HEK293 (cell line): ENCODE data around the gene FXYD6.

Experiments
- CTCF ChIA-PET: fragments of 350-600 bp; formaldehyde crosslinking; extraction: SDS; loops from one replicate; lab custom pipeline; 2021; ENCODE audit warnings: antibody characterized with exemption; lab: Yijun Ruan, JAX
- POLR2A ChIA-PET: fragments of 300-600 bp; formaldehyde crosslinking; extraction: SDS; loops from one replicate; lab custom pipeline; 2020; ENCODE audit warnings: antibody characterized with exemption, inconsistent platforms; lab: Yijun Ruan, JAX
- H3K27ac ChIP-seq: fragments of 200-500 bp; sonication (Bioruptor generic); 2 replicates; pipeline ENCODE4 v1.5.1; 2014; ENCODE audit warnings: low read depth, low read length, control low read depth, inconsistent platforms; ENCODE audit errors: extremely low read depth
- H3K36me3 ChIP-seq, 2 experiments: fragments of 200-500 bp in 1 of 2; sonication (Bioruptor generic) in 1 of 2; 1 replicate in 1 of 2; 2 replicates in 1 of 2; pipeline ENCODE4 v1.5.1; 2014 to 2017; ENCODE audit warnings: inconsistent platforms in 2 of 2, low read length in 2 of 2; ENCODE audit not compliant: control insufficient read depth in 2 of 2, insufficient read depth in 1 of 2
- H3K4me1 ChIP-seq: fragments of 200-500 bp; sonication (Bioruptor generic); 2 replicates; pipeline ENCODE4 v1.5.1; 2014; ENCODE audit warnings: mild to moderate bottlenecking, low read length, inconsistent platforms; ENCODE audit not compliant: control insufficient read depth, insufficient read depth
- H3K4me3 ChIP-seq: 2 replicates; pipeline ENCODE4 v1.5.1; 2011; ENCODE audit warnings: low read depth, mild to moderate bottlenecking, control low read depth, low read length, moderate library complexity
- H3K9me3 ChIP-seq: fragments of 200-500 bp; sonication (Bioruptor generic); 2 replicates; pipeline ENCODE4 v1.5.1; 2014; ENCODE audit warnings: low read depth, low read length, inconsistent platforms; ENCODE audit not compliant: control insufficient read depth, insufficient read depth
- EGR2 ChIP-seq: fragments of 450-650 bp; formaldehyde crosslinking; IDR thresholded peaks from 2 replicates; pipeline ENCODE4 v1.5.1; 2016; ENCODE audit warnings: low read depth, missing biosample characterization, missing genetic modification characterization
- HOXC10 ChIP-seq: sonication (generic); formaldehyde crosslinking; IDR thresholded peaks from 2 replicates; pipeline ENCODE4 v1.8.1; 2023; ENCODE audit warnings: mild to moderate bottlenecking, missing genetic modification reagents
- ZNF155 ChIP-seq: fragments of 450-650 bp; formaldehyde crosslinking; IDR thresholded peaks from 2 replicates; pipeline ENCODE4 v1.5.1; 2016; ENCODE audit warnings: missing biosample characterization, missing genetic modification characterization
- ZNF324 ChIP-seq: fragments of 450-650 bp; formaldehyde crosslinking; IDR thresholded peaks from 2 replicates; pipeline ENCODE4 v1.5.1; 2016; ENCODE audit warnings: missing biosample characterization, missing genetic modification characterization
- ZNF501 ChIP-seq: fragments of 450-650 bp; formaldehyde crosslinking; IDR thresholded peaks from 2 replicates; pipeline ENCODE4 v1.5.1; 2016; ENCODE audit warnings: missing biosample characterization, missing genetic modification characterization
- ZNF549 ChIP-seq: fragments of 450-650 bp; IDR thresholded peaks from 2 replicates; pipeline ENCODE4 v1.5.1; 2018; ENCODE audit warnings: missing biosample characterization, missing genetic modification characterization, mild to moderate bottlenecking, inconsistent platforms, moderate library complexity
- ZNF585B ChIP-seq: fragments of 450-650 bp; formaldehyde crosslinking; IDR thresholded peaks from 2 replicates; pipeline ENCODE4 v1.5.1; 2016; ENCODE audit warnings: missing biosample characterization, missing genetic modification characterization
- ZNF623 ChIP-seq: fragments of 450-650 bp; formaldehyde crosslinking; IDR thresholded peaks from 2 replicates; pipeline ENCODE4 v1.5.1; 2016; ENCODE audit warnings: missing biosample characterization, missing genetic modification characterization
- ZNF624 ChIP-seq: fragments of 450-650 bp; formaldehyde crosslinking; IDR thresholded peaks from 2 replicates; pipeline ENCODE4 v1.5.1; 2017; ENCODE audit warnings: missing biosample characterization, missing genetic modification characterization
- ZNF664 ChIP-seq: fragments of 450-650 bp; formaldehyde crosslinking; IDR thresholded peaks from 2 replicates; pipeline ENCODE4 v1.5.1; 2016; ENCODE audit warnings: missing biosample characterization, missing genetic modification characterization
- ZNF670 ChIP-seq: fragments of 450-650 bp; formaldehyde crosslinking; IDR thresholded peaks from 2 replicates; pipeline ENCODE4 v1.5.1; 2016; ENCODE audit warnings: missing biosample characterization, missing genetic modification characterization, low read depth
- TF ChIP-seq, protein P1 (sequence below): fragments of 450-650 bp; formaldehyde crosslinking; IDR thresholded peaks from 2 replicates; pipeline ENCODE4 v1.5.1; 2016; ENCODE audit warnings: missing biosample characterization, missing genetic modification characterization
- TF ChIP-seq, protein P2 (sequence below): fragments of 450-650 bp; formaldehyde crosslinking; IDR thresholded peaks from 2 replicates; pipeline ENCODE4 v1.5.1; 2016; ENCODE audit warnings: missing biosample characterization, missing genetic modification characterization, borderline replicate concordance
- TF ChIP-seq, protein P3 (sequence below): fragments of 450-650 bp; formaldehyde crosslinking; IDR thresholded peaks from 2 replicates; pipeline ENCODE4 v1.5.1; 2016; ENCODE audit warnings: missing biosample characterization, missing genetic modification characterization, low read depth
- TF ChIP-seq, protein P4 (sequence below): fragments of 450-650 bp; formaldehyde crosslinking; IDR thresholded peaks from 2 replicates; pipeline ENCODE4 v1.5.0; 2017; ENCODE audit warnings: missing biosample characterization, missing genetic modification characterization, borderline replicate concordance
- TF ChIP-seq, protein P5 (sequence below): fragments of 450-650 bp; formaldehyde crosslinking; conservative IDR thresholded peaks from 2 replicates; pipeline ENCODE4 v1.5.1; 2016; ENCODE audit warnings: low read depth, missing biosample characterization, missing genetic modification characterization
- TF ChIP-seq, protein P6 (sequence below): fragments of 450-650 bp; formaldehyde crosslinking; IDR thresholded peaks from 2 replicates; pipeline ENCODE4 v1.5.1; 2017; ENCODE audit warnings: missing biosample characterization, missing genetic modification characterization

FXYD6 gene

DNA sequence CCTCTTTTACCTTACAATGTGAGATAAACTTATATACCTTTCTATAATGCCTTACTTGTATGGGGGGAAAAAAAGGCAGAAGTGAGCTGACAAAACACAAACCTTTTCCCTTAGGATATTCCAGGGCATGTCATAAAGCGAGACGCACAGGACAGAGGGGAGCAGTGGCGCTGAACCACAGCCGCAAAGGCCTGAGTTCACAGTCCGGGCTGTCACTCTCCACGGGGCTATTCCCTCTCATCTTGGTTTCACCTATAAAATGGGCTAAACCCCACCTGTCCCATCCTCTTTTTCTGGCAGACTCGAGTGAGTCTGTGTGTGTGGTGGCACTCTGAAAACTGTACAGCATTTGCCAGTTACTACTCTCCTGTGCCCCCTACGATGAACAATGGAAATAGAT, 37.6 kb downstream of the FXYD6 start (continued):
- TF ChIP-seq, protein P1, sequence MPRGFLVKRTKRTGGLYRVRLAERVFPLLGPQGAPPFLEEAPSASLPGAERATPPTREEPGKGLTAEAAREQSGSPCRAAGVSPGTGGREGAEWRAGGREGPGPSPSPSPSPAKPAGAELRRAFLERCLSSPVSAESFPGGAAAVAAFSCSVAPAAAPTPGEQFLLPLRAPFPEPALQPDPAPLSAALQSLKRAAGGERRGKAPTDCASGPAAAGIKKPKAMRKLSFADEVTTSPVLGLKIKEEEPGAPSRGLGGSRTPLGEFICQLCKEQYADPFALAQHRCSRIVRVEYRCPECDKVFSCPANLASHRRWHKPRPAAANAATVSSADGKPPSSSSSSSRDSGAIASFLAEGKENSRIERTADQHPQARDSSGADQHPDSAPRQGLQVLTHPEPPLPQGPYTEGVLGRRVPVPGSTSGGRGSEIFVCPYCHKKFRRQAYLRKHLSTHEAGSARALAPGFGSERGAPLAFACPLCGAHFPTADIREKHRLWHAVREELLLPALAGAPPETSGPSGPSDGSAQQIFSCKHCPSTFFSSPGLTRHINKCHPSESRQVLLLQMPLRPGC (tag by site-specific recombination), result no peak
- TF ChIP-seq EGR2 (tag by site-specific recombination), result no peak
- TF ChIP-seq ZNF624 (tag by site-specific recombination), result no peak
- TF ChIP-seq, protein P2, sequence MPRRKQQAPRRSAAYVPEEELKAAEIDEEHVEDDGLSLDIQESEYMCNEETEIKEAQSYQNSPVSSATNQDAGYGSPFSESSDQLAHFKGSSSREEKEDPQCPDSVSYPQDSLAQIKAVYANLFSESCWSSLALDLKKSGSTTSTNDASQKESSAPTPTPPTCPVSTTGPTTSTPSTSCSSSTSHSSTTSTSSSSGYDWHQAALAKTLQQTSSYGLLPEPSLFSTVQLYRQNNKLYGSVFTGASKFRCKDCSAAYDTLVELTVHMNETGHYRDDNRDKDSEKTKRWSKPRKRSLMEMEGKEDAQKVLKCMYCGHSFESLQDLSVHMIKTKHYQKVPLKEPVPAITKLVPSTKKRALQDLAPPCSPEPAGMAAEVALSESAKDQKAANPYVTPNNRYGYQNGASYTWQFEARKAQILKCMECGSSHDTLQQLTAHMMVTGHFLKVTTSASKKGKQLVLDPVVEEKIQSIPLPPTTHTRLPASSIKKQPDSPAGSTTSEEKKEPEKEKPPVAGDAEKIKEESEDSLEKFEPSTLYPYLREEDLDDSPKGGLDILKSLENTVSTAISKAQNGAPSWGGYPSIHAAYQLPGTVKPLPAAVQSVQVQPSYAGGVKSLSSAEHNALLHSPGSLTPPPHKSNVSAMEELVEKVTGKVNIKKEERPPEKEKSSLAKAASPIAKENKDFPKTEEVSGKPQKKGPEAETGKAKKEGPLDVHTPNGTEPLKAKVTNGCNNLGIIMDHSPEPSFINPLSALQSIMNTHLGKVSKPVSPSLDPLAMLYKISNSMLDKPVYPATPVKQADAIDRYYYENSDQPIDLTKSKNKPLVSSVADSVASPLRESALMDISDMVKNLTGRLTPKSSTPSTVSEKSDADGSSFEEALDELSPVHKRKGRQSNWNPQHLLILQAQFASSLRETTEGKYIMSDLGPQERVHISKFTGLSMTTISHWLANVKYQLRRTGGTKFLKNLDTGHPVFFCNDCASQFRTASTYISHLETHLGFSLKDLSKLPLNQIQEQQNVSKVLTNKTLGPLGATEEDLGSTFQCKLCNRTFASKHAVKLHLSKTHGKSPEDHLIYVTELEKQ (tag by site-specific recombination), result no peak
- no peak for TF ChIP-seq ZNF501 (tag by site-specific recombination)
- no peak for TF ChIP-seq ZNF324 (tag by site-specific recombination)
- no peak for TF ChIP-seq HOXC10
- no peak for TF ChIP-seq ZNF155 (tag by site-specific recombination)
- TF ChIP-seq ZNF549 (tag by site-specific recombination), result no peak

DNA sequence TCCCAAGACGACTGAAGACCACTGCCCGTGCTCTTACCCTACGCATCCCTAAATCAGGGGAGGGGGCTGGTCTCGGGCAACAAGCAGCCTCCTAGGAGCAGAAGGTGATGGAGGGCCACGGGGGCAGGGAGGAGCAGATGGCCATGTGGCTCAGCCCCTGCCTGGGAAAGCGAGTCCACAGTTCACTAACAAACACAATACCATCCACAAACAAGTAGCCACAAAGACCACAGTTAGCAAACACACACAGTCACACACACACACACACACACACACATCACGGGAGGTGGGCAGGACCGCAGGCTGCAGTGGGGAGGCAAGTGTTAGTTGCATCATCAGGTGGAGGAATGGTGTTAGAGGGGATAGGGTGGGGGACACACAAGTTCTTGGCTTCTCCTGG, 38.7 kb downstream of the FXYD6 start:
- H3K36me3 ChIP-seq, result no peaks in the 10 kb centered on the region
- TF ChIP-seq EGR2 (tag by site-specific recombination) (0 out of 2 replicates have a peak, but pooled peaks have one; percentile 23), ZNF670 (no peak), ZNF585B (tag by site-specific recombination) (no peak), ZNF623 (tag by site-specific recombination) (no peak), ZNF664 (tag by site-specific recombination) (no peak)
- TF ChIP-seq, protein P3, sequence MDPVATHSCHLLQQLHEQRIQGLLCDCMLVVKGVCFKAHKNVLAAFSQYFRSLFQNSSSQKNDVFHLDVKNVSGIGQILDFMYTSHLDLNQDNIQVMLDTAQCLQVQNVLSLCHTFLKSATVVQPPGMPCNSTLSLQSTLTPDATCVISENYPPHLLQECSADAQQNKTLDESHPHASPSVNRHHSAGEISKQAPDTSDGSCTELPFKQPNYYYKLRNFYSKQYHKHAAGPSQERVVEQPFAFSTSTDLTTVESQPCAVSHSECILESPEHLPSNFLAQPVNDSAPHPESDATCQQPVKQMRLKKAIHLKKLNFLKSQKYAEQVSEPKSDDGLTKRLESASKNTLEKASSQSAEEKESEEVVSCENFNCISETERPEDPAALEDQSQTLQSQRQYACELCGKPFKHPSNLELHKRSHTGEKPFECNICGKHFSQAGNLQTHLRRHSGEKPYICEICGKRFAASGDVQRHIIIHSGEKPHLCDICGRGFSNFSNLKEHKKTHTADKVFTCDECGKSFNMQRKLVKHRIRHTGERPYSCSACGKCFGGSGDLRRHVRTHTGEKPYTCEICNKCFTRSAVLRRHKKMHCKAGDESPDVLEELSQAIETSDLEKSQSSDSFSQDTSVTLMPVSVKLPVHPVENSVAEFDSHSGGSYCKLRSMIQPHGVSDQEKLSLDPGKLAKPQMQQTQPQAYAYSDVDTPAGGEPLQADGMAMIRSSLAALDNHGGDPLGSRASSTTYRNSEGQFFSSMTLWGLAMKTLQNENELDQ, result no peak
- TF ChIP-seq, protein P4, sequence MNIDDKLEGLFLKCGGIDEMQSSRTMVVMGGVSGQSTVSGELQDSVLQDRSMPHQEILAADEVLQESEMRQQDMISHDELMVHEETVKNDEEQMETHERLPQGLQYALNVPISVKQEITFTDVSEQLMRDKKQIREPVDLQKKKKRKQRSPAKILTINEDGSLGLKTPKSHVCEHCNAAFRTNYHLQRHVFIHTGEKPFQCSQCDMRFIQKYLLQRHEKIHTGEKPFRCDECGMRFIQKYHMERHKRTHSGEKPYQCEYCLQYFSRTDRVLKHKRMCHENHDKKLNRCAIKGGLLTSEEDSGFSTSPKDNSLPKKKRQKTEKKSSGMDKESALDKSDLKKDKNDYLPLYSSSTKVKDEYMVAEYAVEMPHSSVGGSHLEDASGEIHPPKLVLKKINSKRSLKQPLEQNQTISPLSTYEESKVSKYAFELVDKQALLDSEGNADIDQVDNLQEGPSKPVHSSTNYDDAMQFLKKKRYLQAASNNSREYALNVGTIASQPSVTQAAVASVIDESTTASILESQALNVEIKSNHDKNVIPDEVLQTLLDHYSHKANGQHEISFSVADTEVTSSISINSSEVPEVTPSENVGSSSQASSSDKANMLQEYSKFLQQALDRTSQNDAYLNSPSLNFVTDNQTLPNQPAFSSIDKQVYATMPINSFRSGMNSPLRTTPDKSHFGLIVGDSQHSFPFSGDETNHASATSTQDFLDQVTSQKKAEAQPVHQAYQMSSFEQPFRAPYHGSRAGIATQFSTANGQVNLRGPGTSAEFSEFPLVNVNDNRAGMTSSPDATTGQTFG, result no peak
- TF ChIP-seq, protein P5, sequence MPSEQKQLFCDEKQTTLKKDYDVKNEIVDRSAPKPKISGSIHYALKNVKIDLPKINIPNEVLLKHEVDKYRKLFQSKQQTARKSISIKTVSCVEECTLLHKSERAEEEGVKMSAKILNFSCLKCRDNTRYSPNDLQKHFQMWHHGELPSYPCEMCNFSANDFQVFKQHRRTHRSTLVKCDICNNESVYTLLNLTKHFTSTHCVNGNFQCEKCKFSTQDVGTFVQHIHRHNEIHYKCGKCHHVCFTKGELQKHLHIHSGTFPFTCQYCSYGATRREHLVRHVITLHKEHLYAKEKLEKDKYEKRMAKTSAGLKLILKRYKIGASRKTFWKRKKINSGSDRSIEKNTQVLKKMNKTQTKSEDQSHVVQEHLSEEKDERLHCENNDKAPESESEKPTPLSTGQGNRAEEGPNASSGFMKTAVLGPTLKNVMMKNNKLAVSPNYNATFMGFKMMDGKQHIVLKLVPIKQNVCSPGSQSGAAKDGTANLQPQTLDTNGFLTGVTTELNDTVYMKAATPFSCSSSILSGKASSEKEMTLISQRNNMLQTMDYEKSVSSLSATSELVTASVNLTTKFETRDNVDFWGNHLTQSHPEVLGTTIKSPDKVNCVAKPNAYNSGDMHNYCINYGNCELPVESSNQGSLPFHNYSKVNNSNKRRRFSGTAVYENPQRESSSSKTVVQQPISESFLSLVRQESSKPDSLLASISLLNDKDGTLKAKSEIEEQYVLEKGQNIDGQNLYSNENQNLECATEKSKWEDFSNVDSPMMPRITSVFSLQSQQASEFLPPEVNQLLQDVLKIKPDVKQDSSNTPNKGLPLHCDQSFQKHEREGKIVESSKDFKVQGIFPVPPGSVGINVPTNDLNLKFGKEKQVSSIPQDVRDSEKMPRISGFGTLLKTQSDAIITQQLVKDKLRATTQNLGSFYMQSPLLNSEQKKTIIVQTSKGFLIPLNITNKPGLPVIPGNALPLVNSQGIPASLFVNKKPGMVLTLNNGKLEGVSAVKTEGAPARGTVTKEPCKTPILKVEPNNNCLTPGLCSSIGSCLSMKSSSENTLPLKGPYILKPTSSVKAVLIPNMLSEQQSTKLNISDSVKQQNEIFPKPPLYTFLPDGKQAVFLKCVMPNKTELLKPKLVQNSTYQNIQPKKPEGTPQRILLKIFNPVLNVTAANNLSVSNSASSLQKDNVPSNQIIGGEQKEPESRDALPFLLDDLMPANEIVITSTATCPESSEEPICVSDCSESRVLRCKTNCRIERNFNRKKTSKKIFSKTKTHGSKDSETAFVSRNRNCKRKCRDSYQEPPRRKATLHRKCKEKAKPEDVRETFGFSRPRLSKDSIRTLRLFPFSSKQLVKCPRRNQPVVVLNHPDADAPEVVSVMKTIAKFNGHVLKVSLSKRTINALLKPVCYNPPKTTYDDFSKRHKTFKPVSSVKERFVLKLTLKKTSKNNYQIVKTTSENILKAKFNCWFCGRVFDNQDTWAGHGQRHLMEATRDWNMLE (tag by site-specific recombination), result no peak
- TF ChIP-seq, protein P6, sequence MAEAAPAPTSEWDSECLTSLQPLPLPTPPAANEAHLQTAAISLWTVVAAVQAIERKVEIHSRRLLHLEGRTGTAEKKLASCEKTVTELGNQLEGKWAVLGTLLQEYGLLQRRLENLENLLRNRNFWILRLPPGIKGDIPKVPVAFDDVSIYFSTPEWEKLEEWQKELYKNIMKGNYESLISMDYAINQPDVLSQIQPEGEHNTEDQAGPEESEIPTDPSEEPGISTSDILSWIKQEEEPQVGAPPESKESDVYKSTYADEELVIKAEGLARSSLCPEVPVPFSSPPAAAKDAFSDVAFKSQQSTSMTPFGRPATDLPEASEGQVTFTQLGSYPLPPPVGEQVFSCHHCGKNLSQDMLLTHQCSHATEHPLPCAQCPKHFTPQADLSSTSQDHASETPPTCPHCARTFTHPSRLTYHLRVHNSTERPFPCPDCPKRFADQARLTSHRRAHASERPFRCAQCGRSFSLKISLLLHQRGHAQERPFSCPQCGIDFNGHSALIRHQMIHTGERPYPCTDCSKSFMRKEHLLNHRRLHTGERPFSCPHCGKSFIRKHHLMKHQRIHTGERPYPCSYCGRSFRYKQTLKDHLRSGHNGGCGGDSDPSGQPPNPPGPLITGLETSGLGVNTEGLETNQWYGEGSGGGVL, result peak; percentile 45
- ChIA-PET POLR2A (no interaction called here), CTCF (interaction anchor here (1.5 kb wide), 1 partner anchor 109 kb away, joined by 7 read pairs; no protein-coding TSS in a partner anchor)
- H3K4me1 ChIP-seq, result no peaks in the 10 kb centered on the region
- no peak overlapping the region for H3K27ac ChIP-seq
- H3K9me3 ChIP-seq, result no peaks in the 10 kb centered on the region
- no peak overlapping the region for H3K4me3 ChIP-seq
